Panc1 (cell line): ENCODE results near the gene TECPR2. TPM values are rescaled to one million over a fixed set of nuclear protein-coding genes. Genes with fewer than 3 reads are reported as not detected.
A peak's percentile ranks its signal among the peaks of the same experiment; 100 is the strongest.

ENCODE experiments used
- ATAC-seq: fragments of 200-7000 bp; cut with Tn5 transposase; 2 replicates; pipeline ENCODE4 v1.9.1; 2020; ENCODE audit warnings: mild to moderate bottlenecking, moderate library complexity
- BruUV-seq: library from RNA; stranded (reverse); fragments of 400-500 nt; replicated peaks from 2 replicates; lab custom pipeline; 2021; lab: Mats Ljungman, UMichigan
- CTCF ChIA-PET: fragments of 300-600 bp; sonication (Branson Sonifier 250); formaldehyde crosslinking; loops from one replicate; lab custom pipeline; 2022; ENCODE audit warnings: antibody characterized with exemption; lab: Charles Lee
- POLR2A ChIA-PET: fragments of 300-600 bp; sonication (Branson Sonifier 250); formaldehyde crosslinking; loops from one replicate; lab custom pipeline; 2022; ENCODE audit warnings: antibody characterized with exemption; lab: Charles Lee
- DNase-seq: peaks from one replicate; pipeline ENCODE4 v3.0.0-alpha.2; 2010; ENCODE audit warnings: low read depth, low spot score
- H3K27ac ChIP-seq: 2 replicates; pipeline ENCODE4 v1.5.1; 2011; ENCODE audit warnings: mild to moderate bottlenecking, low read length, inconsistent platforms
- H3K27me3 ChIP-seq: fragments of 200-500 bp; sonication (Bioruptor generic); 2 replicates; pipeline ENCODE4 v1.6.0; 2014; ENCODE audit warnings: low read length, inconsistent platforms; ENCODE audit not compliant: control insufficient read depth, insufficient read depth
- H3K36me3 ChIP-seq: fragments of 200-500 bp; sonication (Bioruptor generic); 2 replicates; pipeline ENCODE4 v1.5.1; 2014; ENCODE audit warnings: inconsistent platforms, mild to moderate bottlenecking, low read length, moderate library complexity; ENCODE audit not compliant: control insufficient read depth, insufficient read depth
- H3K4me1 ChIP-seq: 2 replicates; pipeline ENCODE4 v1.5.1; 2011; ENCODE audit warnings: inconsistent platforms, mild to moderate bottlenecking, low read length, moderate library complexity; ENCODE audit not compliant: control insufficient read depth, insufficient read depth
- H3K4me3 ChIP-seq, 2 experiments: 2 replicates each; pipeline ENCODE4 v1.5.1; 2011 to 2012; ENCODE audit warnings: low read depth in 2 of 2, low read length in 2 of 2, mild to moderate bottlenecking in 2 of 2, inconsistent platforms in 1 of 2, moderate library complexity in 1 of 2
- H3K9me3 ChIP-seq: fragments of 200-500 bp; sonication (Bioruptor generic); 2 replicates; pipeline ENCODE4 v1.5.1; 2014; ENCODE audit warnings: low read depth, mild to moderate bottlenecking, inconsistent platforms, low read length, moderate library complexity; ENCODE audit not compliant: control insufficient read depth, insufficient read depth
- POLR2AphosphoS5 ChIP-seq: IDR thresholded peaks from 2 replicates; pipeline ENCODE4 v1.6.1; 2012; ENCODE audit warnings: mild to moderate bottlenecking, low read depth, low read length, moderate library complexity
- SIN3A ChIP-seq: IDR thresholded peaks from 2 replicates; pipeline ENCODE4 v1.6.1; 2012; ENCODE audit warnings: low read depth, mild to moderate bottlenecking, low read length, moderate library complexity, borderline replicate concordance; ENCODE audit not compliant: insufficient read depth
- TCF7L2 ChIP-seq: IDR thresholded peaks from 2 replicates; pipeline ENCODE4 v1.6.1; 2011; ENCODE audit warnings: mild to moderate bottlenecking, low read depth, low read length, inconsistent platforms
- in situ Hi-C: cut with HindIII; loops from 2 replicates; pipeline ENCODE4 v1.10.0; 2016; ENCODE audit warnings: low sequenced_read_pairs, low pct_unique_long_range_greater_than_20kb
- intact Hi-C: fragments of 100-400 bp; cut with micrococcal nuclease; formaldehyde crosslinking; loops from one replicate; pipeline ENCODE4 v1.10.0; 2022; ENCODE audit not compliant: unreplicated experiment
- total RNA-seq: library from RNA; stranded (reverse); gene quantifications from one replicate; pipeline ENCODE4 v1.2.1, GENCODE V29; 2021; ENCODE audit not compliant: unreplicated experiment
- TF ChIP-seq, protein P1 (sequence below), 2 experiments: IDR thresholded peaks; 2 replicates each; pipeline ENCODE4 v1.6.1; 2011 to 2012; ENCODE audit warnings: low read depth in 2 of 2, control low read depth in 1 of 2, low read length in 1 of 2, mild to moderate bottlenecking in 1 of 2, moderate library complexity in 1 of 2; ENCODE audit not compliant: insufficient read depth in 1 of 2
- TF ChIP-seq, protein P2 (sequence below): fragments of 450-650 bp; IDR thresholded peaks from 2 replicates; pipeline ENCODE4 v1.5.1; 2017; ENCODE audit warnings: mild to moderate bottlenecking

The TECPR2 gene
- total RNA-seq, 1 experiment from 2014 or later: 15.5 TPM

DNA sequence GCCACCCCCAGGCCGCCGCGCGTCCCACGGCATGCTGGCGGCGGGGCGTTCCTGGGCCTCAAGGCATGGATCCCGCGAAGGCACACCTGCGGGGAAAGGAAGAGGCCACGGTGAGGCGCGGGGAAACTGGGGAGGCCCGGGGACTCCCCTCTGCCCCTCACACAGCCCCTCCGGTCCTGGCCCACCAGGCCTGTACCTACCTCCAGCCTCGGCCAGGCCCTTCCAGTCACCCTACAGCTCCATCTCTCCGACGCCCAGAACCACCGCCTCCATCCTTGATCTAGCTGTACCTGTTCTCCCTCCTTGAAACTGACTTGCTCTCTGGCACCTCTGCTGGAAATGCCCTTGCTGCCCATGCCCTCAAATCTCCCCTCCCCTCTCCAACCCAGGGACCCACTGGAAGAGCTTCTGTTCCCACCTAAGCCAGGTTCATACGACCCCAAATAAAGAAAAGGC, 145.1 kb downstream of the TECPR2 start:
- no peak for DNase-seq
- in situ Hi-C loops (no loop called here), intact Hi-C loops (no loop called here)
- CTCF ChIA-PET: no interaction called here
- H3K36me3 ChIP-seq: no peaks in the 10 kb centered on the region; the same call in 1 of the 2 replicates
- H3K27me3 ChIP-seq: no peaks in the 10 kb centered on the region
- no TSS peak for BruUV-seq
- no peak overlapping the region for H3K27ac ChIP-seq
- H3K9me3 ChIP-seq: no peaks in the 10 kb centered on the region
- H3K4me1 ChIP-seq: no peaks in the 10 kb centered on the region; the same call in 1 of the 2 replicates
- H3K4me3 ChIP-seq: no peak overlapping the region
- POLR2A ChIA-PET: interaction anchor here (0.5 kb wide), 1 partner anchor 50 kb away, joined by 3 read pairs; no protein-coding TSS in a partner anchor
- TF ChIP-seq TCF7L2 (no peak), SIN3A (no peak), POLR2AphosphoS5 (no peak)
- TF ChIP-seq, protein P1, sequence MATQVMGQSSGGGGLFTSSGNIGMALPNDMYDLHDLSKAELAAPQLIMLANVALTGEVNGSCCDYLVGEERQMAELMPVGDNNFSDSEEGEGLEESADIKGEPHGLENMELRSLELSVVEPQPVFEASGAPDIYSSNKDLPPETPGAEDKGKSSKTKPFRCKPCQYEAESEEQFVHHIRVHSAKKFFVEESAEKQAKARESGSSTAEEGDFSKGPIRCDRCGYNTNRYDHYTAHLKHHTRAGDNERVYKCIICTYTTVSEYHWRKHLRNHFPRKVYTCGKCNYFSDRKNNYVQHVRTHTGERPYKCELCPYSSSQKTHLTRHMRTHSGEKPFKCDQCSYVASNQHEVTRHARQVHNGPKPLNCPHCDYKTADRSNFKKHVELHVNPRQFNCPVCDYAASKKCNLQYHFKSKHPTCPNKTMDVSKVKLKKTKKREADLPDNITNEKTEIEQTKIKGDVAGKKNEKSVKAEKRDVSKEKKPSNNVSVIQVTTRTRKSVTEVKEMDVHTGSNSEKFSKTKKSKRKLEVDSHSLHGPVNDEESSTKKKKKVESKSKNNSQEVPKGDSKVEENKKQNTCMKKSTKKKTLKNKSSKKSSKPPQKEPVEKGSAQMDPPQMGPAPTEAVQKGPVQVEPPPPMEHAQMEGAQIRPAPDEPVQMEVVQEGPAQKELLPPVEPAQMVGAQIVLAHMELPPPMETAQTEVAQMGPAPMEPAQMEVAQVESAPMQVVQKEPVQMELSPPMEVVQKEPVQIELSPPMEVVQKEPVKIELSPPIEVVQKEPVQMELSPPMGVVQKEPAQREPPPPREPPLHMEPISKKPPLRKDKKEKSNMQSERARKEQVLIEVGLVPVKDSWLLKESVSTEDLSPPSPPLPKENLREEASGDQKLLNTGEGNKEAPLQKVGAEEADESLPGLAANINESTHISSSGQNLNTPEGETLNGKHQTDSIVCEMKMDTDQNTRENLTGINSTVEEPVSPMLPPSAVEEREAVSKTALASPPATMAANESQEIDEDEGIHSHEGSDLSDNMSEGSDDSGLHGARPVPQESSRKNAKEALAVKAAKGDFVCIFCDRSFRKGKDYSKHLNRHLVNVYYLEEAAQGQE (IDR thresholded peaks at IDR 0.05; ENCODE audit: insufficient read depth in 1 of 2, low read depth in 2 of 2, low read length in 1 of 2): no peak
- TF ChIP-seq, protein P2, sequence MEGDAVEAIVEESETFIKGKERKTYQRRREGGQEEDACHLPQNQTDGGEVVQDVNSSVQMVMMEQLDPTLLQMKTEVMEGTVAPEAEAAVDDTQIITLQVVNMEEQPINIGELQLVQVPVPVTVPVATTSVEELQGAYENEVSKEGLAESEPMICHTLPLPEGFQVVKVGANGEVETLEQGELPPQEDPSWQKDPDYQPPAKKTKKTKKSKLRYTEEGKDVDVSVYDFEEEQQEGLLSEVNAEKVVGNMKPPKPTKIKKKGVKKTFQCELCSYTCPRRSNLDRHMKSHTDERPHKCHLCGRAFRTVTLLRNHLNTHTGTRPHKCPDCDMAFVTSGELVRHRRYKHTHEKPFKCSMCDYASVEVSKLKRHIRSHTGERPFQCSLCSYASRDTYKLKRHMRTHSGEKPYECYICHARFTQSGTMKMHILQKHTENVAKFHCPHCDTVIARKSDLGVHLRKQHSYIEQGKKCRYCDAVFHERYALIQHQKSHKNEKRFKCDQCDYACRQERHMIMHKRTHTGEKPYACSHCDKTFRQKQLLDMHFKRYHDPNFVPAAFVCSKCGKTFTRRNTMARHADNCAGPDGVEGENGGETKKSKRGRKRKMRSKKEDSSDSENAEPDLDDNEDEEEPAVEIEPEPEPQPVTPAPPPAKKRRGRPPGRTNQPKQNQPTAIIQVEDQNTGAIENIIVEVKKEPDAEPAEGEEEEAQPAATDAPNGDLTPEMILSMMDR: no peak
- no peak for ATAC-seq

DNA sequence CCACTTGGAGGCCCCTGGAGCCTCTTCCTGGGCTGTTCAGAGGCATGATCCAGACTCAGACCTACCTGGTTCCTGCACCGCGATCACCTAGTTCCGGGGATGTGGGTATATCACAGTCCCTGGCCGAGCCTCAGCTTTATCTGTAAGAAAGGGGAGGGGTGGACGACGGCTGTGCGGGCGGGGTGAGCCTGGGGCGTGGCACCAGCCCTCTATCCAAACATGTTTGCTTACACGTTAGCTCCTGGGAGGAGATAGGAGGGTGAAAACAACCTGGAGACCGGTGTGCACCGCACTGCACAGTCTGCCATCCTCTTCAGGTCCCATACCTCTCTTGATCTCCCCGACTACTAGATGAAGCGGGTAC, 145.7 kb downstream of the TECPR2 start:
- TSS peak; percentile 88 for BruUV-seq
- Histone ChIP-seq H3K27me3 (no peaks in the 10 kb centered on the region), H3K4me3 (peak overlapping the region; percentile 57 to 63), H3K27ac (peak overlapping the region; percentile 73), H3K4me1 (no peaks in the 10 kb centered on the region; the same call in 1 of the 2 replicates), H3K36me3 (no peaks in the 10 kb centered on the region; the same call in 1 of the 2 replicates), H3K9me3 (no peaks in the 10 kb centered on the region)
- intact Hi-C loops (no loop called here), in situ Hi-C loops (no loop called here)
- ATAC-seq (no peak), DNase-seq (no peak)
- TF ChIP-seq TCF7L2: no peak
- no peak for TF ChIP-seq POLR2AphosphoS5
- TF ChIP-seq, protein P1 (IDR thresholded peaks at IDR 0.05; ENCODE audit: insufficient read depth in 1 of 2, low read depth in 2 of 2, low read length in 1 of 2): no peak
- TF ChIP-seq SIN3A: no peak
- TF ChIP-seq, protein P2: no peak
- ChIA-PET CTCF (no interaction called here), POLR2A (interaction anchor here (0.5 kb wide), 1 partner anchor 51 kb away, joined by 3 read pairs; no protein-coding TSS in a partner anchor)
